Right renal cortex interstitium (tissue), 3 donors: ENCODE data around the gene EDIL3. TPM values are rescaled to one million over a fixed set of nuclear protein-coding genes. Genes with fewer than 3 reads are reported as not detected.
"Not testable (repeated sequence)": the region's sequence is repeated elsewhere in the genome, so short reads cannot be mapped to it uniquely, and the experiment has no call there.

Experiments used
- DNase-seq, 3 donors: peaks; one replicate each; pipeline ENCODE4 v3.0.0-alpha.2; 2013; ENCODE audit warnings: low read depth in 3 of 3, low spot score in 2 of 3
- polyA plus RNA-seq, 3 donors: library from polyadenylated mRNA; unstranded; fragments of 120-200 nt; gene quantifications; one replicate each; pipeline ENCODE4 v1.2.1, GENCODE V29; 2013; ENCODE audit not compliant: insufficient read length in 3 of 3

Gene EDIL3
- polyA plus RNA-seq, 3 donors: 55.1 to 62.6 (median 59.4) TPM

DNA sequence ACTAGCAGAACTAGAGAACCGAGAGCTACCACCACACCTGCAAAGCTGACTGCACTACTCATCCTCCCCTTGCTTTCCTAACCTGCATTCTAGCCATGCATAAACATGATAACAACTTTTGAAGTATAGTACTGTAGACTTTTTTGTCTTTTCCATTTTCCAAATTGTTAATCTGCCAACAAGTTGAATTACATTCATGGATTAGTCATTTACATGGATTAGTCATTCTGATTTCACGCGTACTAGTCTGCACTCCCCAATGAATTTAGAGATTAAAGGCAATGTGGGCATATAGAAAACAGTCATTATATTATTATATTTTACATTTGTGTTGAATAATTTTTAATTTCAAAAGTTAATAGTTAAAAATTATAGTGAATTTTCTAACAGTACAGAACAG, 81.4 kb downstream of the EDIL3 start:
- no peak for DNase-seq

DNA sequence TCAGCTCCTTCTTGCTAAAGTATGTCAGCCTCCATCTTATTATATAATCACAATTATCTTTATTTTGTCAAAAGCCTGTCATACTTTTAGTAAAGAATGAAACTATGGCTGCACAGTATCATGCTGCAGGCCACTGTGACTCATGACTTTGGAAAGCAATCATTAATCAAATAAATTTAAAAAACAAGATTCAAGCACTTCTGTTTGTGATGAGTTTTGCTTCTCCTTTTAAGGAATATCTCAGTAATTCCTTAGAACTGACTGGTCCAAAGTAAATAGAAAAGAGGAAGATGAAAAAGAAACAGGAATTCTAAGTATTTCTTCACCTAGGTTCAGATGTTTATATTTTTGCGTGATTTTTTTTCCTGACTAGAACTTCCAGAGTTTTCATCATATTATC, 83.1 kb downstream of the EDIL3 start:
- DNase-seq: no peak

DNA sequence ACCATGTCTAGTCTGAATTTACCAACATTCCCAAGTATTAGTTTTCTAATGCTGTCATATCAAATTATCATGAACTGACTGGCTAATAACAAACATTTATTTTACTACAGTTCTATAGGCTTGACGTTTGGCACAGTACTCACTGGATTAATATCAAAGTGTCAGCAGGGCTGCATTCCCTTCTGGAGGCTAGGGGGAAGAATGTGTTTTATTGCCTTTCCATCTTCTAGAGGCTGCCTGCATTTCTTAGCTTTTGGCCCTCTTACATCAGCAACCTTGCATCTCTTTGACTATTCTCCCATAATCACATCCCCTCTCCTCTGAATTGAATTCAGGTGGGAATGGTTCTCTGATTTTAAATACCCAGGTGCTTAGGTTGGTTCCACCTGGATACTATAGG, 84.7 kb downstream of the EDIL3 start:
- DNase-seq: no peak

DNA sequence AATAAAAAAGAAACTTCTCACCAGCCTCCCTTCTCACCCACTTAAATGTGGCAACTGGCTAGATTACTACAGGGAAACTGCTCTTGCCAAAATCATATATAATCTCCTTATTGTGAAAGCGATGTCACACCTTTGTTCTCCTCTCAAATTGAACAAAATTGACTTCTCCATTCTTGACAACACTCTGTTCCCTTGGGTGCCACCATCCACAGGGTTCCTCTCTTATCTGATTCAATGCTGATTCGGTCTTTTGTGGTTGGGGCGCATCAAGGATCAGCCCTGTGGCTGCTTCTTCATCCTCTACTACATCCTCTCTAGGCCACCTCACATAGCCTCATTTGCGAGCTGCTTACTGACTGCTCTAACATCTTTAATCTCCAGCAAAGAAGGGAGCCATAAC, 86.1 kb downstream of the EDIL3 start:
- no peak for DNase-seq

DNA sequence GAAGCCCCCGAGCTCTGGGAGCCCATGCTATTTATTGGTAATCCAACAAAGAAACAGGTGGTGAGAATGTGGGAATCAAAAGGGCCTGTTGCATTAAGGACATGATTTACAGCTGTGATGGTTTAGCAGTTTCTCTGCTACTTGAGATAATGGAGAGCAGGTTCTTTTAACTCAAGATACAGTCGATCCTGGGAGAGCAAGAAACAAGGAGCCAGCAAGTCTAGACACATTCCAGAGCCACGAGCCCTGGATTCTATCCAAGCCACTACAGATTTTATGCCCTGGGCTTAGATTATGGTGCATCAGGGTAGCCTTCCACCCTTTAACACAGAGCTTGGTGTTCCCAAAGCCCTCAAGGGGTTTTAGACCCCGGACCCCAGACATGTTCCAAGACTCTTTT, 87.0 kb downstream of the EDIL3 start:
- not testable (repeated sequence) for DNase-seq

DNA sequence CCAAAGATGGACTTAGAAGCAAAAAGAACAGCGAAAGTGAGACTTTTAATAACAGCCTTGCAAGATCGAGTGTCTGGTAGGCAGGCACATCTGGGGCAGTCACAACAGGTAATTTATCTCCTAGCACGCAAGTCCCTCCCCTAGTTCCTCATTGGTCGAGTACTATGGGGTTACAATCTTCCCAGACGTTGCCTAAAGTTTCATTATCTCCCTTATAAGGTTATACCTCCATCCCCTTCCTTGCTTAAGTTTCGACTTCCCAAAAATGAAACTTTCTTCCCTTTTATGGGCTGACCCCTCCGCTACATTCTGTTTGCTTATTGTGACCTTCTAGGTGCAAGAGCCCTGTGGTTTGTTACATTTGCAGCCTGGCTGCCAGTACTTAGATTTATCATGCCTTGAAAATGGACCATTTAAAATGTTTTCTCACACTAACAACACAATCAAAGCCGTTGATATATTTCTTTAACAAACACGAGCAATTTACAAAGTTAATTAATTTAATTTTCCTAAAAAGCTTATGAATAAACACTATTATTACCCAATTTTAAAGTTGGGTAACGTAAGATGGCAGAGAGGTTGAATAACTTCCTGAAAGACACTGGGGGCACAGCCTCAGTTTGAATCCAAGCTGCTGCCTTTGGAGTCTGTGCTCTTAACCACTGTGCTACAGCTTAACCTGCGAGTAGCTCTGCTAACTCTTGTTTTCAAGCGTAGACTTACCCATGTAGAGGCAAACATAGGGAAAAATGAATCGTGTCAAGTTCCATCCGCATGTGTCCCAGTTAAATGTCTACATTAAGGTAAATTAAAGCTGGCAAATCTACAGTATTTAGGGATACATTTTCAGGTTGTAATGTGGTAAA, 91.7 kb downstream of the EDIL3 start:
- DNase-seq: no peak

DNA sequence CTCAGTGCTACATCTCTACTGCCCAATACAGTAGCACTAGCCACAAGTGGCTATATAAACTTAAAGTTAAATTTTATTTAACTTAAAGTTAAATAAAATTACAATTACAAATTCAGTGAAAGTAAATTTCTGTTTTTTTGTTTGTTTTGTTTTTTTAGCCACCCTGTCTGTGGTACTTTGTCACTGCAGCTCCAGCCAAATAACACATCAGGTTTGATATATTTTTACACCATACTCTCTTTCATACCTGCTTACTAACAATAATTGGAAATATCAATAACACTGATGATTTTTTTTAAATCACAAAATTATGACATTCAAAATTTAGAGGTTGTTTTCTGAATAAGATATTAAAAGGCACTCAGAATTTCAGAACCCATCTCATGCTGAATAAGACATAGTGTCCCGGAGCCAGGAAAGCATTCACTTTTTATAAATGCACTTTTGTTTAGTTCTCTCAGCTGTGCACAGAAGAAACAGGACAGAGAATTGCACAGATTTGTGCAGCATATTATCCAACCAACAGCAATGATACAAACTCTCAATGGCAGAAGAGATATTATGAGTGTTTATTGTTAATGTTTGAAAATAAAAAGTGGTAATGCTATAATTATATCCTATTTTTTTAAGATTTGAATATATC, 92.6 kb downstream of the EDIL3 start:
- no peak for DNase-seq

DNA sequence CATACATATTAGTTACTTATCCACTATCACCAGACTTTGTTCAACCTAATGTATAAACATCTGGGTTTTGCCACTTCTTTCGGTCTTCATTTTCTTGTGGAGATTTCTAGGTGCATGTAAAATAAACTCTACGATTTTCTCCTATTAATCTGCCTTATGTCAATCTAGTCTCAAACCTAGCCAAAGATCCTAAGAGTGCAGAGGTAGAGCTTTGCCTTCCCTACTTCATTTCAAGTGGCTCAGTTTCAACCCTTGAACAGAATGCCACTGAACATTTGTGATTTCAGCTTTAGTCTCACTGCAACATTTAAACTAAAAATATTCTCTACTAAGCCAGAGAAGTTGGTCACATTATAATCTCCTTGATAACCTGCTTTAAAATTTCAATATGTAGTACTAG, 94.0 kb downstream of the EDIL3 start:
- DNase-seq: no peak

DNA sequence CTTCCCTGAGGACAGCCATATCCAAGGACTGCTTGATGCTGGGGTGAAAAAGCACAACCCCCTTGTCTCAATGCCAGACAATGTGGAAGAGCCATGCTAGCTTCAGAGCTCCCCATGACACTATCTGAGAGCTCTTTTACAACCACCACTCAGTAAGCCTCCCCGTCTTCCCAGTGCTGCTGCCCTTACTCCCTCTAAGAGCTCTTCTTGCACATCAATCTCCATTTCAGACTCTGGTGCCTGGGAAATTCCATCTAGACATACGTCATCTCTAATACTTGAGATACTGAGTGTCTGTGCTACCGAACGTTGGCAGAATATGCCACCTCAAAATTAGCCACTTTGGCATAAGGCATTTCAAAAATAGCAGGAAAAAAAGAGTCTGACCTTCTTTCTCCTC, 94.5 kb downstream of the EDIL3 start:
- no peak for DNase-seq

DNA sequence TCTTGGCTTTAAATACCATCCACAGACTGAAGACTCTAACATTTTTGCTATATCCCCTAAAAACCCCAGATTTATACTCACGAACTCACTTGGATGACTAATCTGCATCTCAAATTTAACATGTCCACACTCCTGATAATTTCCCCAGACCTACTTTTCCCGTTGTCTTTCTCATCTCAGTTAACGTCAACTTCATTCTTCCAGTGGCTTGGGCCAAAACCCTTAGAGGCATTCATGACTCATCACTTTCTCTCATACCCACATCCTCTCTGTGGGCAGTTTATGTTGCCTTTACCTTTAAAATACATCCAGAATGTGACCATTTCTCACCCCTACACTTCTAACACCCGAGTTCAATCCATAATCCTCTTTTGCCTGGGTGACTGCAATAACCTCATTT, 96.7 kb downstream of the EDIL3 start:
- DNase-seq: no peak

DNA sequence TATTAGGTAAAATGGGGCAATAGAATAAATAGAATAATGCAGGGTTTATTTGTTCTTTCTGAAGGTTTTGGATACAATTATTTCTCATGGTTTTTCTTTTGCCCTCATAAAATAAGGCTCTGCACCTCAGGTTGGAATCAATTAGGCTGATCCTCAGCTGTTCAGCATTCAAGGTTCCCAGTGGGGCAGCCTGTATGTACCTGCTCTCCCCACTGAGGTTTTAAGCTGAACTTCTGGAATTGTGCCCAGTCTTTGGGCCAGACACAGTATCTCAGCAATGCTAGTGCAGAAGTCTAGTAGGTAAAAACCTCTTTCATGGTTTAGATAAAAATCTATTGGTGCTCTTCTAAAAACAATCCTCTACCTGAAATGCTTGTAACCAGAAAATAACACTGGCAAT, 98.0 kb downstream of the EDIL3 start:
- DNase-seq: no peak

DNA sequence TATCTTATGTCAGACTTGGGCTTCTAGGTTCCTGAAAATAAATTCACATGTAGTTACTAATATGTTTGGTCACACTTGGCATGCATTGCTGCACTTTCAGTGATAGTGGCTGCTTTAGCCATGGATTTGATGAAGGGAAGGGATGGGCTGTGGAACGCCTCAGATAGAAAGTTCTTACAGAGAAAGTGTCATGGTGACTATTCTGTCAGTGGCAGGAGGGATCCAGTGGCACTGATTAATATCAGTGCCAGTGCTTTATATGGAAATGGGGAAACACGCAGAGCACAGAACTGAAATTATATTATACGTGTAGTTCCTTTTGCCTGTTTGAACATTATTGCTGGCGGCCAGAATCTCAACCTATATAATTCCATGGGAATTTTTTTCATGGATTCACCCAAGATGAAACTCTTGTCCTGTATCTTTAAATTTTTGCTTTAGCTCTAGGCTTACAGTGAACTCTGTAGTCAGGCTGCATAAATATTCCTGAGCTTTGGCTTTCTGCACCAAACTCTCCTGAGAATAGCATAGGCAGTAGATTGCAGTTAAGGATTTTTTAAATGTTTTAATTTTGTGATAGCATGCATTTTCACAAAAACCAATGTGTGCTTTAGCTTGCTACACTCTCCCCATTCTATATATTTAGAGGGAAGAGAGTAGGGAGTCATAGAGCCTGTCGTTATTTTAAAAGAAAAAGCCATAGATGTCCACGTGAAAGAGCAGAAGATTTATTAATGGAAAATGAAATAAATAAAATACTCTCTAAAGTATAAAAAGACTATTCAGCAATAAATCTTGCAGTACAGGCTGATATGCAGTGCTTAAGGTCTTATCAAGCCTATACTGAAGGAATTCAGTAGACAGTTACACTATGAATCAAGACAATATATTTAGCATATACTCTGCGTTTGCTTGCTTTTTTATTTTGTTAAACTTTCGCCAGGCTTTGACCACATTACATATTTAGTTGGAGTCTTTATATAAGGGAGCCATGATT, 98.7 kb downstream of the EDIL3 start:
- DNase-seq: no peak

DNA sequence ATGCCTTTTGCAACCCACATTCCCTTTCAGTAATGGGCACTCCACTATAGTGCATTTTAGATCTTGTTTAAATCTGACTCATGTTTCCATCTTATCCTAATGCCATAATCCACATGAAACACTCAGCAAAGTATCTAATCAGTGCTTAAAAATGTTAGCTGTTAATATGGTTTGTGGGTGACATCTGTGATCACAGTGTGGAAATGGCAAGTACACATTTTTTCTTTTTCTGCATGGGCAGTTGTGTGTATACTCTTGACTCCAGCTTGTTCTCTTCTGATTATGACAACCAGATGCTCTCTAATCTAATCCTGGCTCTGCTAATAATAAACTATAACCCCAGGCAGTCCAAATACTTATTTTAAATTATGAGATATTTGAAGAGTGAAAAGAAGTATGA, 103.3 kb downstream of the EDIL3 start:
- no peak for DNase-seq

DNA sequence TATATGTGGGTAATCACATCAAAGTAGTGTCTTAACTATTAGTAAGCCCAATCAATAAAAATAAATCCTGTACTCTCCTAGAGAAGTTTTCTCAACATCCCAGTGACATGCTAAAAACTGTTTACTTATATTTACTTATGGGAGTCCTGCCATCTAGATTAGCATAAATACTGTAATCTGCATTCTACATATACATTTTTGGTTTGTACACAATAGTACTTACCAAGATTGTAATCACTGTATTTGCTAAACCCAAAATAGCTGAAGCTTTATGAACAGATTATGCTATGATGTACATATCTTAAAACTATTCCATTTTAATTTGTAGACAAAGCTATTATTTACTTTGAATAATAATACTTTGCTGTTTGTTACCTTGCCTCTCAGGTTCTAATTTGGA, 105.4 kb downstream of the EDIL3 start:
- no peak for DNase-seq

DNA sequence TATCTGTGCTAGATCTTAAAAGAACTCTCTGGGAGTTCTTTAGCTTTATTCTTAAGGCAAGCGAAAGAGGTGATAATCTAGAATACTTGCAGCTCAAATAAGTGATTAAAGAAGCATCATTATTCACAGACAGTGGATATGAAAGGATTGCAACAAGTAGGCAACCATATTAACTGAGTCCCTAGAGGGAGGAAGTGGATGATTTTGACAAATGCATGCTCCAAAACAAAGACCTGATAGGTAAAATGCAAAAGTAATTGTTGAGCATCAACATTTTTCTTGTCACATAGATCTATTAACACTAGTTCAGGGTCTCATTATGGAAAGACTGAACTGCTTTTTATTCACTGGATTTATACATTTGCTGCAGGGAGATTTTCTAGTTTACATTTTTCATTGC, 109.1 kb downstream of the EDIL3 start:
- DNase-seq: no peak

DNA sequence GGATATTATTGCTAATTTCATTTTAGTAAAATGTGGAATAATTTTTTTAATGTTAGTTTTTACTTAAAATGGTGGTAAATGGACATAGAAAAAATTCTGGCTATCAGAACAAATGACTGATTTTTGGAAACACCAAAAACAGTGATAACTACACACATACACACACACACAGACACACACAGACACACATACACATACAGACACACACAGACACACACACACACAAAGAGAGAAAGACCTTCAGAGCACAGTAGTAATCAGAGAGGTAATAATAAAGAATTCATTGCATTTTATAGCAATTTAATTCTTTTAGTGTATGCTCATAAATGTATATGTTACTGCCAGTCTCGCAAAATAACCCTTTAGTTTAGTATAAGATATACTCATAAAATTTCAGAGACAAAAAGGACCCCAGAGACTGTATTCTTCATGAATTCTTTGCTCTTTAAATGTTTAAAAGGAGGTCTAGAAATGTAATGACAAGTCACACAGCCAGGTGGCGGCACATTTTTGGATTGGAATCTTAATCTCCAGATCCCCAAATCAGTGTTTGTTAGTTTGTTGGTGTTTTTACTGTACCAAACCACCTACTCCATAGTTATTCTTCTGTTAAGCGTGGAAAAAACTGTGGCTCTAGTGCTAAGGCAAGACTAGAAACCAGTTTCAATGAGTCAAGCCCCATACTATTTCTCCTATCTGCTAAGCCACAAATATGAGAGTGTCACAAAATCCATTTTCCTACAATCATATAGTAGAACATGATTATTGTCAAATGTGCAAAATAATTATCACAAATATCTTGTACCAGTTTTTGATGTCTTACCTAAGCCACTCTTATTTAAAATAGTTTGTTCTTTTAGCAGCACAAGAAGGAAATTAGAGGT, 109.9 kb downstream of the EDIL3 start:
- no peak for DNase-seq

DNA sequence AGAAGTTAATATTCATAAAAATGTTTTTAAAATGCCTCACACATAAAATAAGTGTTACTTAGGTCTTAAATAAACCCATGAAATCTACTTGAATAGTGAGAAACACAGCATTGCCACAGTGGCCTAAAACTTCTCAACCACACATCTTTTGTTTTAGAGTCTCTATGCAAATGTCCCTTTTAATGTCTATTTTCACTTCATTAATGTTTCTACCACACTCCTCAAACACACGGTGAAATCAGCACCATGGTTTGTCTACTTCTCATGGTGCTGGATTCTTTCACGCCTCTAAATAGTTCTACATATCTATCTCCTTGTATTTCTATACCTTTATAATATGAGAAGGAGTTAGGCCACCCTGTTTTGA, 111.2 kb downstream of the EDIL3 start:
- DNase-seq: no peak

DNA sequence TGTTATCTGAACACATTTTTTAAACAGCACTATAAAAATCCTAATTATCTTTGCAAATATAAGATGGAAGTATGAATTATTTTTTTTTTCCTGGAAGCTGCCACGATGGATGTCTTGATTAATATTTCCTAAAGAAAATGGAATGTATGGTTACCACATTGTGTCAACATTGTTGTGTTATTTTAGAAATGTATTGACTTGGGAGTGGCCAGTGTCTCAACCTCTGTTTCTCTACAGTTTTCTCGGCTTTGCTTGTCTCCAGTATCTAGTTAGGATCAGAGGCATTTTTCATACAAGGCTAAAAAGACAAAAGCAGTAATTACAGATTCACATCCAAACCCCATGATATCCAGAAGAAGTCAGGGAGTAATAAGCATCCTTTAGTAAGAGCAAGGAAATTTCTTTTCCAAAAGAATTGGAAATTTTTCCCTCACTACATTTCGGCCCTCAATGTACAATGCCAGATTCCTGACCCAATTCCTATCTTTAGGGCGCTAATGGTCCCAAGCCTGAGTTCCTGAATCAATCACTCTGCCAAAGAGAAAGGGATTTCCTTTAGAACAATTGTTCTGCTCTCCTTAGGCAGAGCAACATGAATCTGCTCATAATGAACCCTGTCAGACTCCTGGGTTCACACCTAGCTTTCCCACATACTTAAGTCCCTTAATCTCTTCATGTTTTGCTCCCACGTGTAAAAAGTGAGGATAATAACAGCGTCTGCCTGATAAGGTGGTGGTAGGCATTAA, 111.7 kb downstream of the EDIL3 start:
- no peak for DNase-seq

DNA sequence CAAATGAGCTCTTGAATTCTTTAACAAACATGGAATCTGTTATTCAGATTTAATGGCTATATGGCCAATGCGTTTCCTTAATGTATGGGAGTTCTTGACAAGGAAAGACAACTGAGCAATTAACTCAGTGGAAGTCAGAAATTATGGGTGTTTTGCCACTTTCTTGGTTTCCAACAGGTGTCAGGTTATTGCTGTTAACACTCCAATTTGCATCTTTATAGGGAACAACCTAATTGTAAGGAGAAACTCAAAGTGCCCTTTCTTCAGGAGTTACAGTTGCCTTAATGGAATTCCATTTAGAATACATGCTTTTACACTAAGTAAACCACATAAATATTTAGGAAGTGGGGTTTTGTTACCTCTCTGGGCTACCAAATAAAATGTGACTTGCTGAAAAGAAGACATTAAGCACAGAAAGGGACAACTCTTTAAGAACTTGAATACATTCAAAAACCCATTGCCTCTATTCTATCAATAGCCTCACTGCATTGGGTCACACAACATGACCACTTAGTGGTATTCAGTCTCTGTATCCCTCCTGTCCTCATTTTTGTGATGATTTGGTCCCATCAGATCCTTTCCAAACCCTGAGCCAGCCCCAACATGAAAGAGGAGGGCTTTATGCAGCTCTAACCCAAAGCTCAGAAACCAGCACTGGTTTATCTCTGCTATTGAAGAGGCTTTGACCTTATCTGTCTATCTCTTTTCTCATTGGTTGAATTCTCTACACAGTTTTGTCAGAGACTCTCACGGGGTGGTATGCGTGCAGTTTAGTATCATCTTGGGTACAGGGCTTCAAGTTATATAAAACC, 118.7 kb downstream of the EDIL3 start:
- no peak for DNase-seq
